ENCODE results near the gene CUTA. TPM values are rescaled to one million over a fixed set of nuclear protein-coding genes. Genes with fewer than 3 reads are reported as not detected.

CUTA gene
- total RNA-seq, 1 donor from 2014 or later = 73.2 TPM

DNA sequence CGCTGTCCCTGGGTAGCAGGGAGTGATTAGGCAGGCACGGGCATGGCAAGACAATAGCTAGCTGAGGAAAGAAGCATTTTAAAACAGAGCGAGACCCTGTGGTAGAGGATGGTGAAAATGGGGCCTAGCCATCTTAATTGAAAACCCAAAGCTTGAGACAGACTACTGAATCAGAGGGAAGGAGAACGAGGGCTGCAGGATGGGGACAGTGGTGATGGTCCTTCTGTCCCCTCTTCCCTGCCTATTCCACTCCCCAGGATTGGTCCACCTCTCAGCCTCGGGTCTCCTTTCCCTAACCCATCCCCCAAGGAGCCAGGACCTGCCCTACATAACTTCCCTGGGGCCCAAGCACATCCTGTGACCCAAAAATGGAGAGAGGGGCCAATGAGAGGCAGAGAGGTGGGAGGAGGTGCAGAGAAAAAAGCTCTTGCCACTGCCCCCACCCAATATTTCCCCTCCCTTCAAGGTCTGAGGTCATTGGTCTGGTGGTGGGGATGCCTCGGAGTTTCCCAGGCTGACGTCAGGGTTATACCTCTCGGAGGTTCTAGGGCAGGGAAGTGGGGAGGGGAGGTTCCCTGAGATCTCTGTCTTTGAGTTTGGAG, 884 bp upstream of the CUTA start:
- H3K4me1 ChIP-seq = peaks cover 48% of the 10 kb centered on the region
- H3K4me3 ChIP-seq = peak overlapping the region; percentile 60 to 71

DNA sequence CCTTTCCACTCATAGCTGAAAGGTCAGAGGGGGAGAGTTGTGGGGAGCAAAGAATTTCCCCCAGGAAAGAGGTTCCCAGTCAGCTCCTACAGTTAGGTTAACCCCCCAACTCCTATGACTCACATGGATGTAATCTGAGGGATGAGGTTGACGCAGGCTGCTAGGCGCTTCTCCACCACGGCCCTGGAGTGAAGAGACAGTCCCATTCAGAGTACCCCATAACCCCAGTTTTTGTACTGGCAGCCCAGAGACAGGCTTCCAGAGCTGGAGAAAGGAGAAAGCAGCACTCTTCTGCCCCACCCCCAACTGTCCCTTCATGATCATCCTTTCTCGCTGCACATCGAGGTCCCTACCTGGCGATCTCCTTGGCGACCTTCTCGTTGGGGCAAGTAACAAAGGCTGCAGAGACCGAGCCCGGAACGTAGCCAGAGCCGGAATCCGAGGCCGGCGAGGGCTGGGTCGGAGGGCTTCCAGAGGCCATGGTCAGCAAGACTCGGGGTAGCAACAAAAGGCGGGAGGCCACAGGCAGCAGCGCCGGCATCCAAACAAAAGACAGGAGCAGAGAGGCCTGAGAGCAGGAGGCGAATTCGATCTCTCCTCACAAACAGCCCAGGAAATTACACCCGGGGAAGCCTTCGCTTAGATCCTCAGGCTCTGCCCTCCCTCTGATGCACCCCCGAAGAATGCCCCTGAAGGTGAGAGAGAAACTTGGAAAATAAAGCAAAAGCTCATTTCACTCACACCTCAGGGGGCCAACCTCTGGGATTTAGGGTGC, 592 bp downstream of the CUTA start:
- DNase-seq (ENCODE audit: extremely low spot score in 2 of 2) = no peak
- intact Hi-C loops (cut with DNase I) = loop anchor here (5.0 kb wide), 1 partner anchor 100 kb away; the partner anchor contains the start of gene ZBTB22
- H3K9me3 ChIP-seq = no peaks in the 10 kb centered on the region
- peak overlapping the region; percentile 60 to 71 for H3K4me3 ChIP-seq
- H3K36me3 ChIP-seq = peaks cover 0 to 31% of the 10 kb centered on the region in 2 donors
- H3K4me1 ChIP-seq = peaks cover 61% of the 10 kb centered on the region
- TF ChIP-seq, protein P1, sequence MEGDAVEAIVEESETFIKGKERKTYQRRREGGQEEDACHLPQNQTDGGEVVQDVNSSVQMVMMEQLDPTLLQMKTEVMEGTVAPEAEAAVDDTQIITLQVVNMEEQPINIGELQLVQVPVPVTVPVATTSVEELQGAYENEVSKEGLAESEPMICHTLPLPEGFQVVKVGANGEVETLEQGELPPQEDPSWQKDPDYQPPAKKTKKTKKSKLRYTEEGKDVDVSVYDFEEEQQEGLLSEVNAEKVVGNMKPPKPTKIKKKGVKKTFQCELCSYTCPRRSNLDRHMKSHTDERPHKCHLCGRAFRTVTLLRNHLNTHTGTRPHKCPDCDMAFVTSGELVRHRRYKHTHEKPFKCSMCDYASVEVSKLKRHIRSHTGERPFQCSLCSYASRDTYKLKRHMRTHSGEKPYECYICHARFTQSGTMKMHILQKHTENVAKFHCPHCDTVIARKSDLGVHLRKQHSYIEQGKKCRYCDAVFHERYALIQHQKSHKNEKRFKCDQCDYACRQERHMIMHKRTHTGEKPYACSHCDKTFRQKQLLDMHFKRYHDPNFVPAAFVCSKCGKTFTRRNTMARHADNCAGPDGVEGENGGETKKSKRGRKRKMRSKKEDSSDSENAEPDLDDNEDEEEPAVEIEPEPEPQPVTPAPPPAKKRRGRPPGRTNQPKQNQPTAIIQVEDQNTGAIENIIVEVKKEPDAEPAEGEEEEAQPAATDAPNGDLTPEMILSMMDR (IDR thresholded peaks at IDR 0.05) = no peak
- no peak for TF ChIP-seq POLR2AphosphoS5 (IDR thresholded peaks at IDR 0.05; ENCODE audit: insufficient read depth in 1 of 2, low read depth in 1 of 2)
- no peak for TF ChIP-seq POLR2A (IDR thresholded peaks at IDR 0.05)
- H3K27ac ChIP-seq = peak overlapping the region; percentile 98
- no peaks in the 10 kb centered on the region for H3K27me3 ChIP-seq

More for the DNA sequence above, 884 bp upstream of the CUTA start:
- no peaks in the 10 kb centered on the region for H3K9me3 ChIP-seq
- peaks cover 0 to 16% of the 10 kb centered on the region in 2 donors for H3K36me3 ChIP-seq
- H3K27ac ChIP-seq = peak overlapping the region; percentile 98
- DNase-seq (ENCODE audit: extremely low spot score in 2 of 2) = no peak
- intact Hi-C loops (cut with DNase I) = loop anchor here (5.0 kb wide), 1 partner anchor 101 kb away; the partner anchor contains the start of gene ZBTB22
- TF ChIP-seq, protein P1 (IDR thresholded peaks at IDR 0.05) = no peak
- no peak for TF ChIP-seq POLR2A (IDR thresholded peaks at IDR 0.05)
- no peak for TF ChIP-seq POLR2AphosphoS5 (IDR thresholded peaks at IDR 0.05; ENCODE audit: insufficient read depth in 1 of 2, low read depth in 1 of 2)
- no peaks in the 10 kb centered on the region for H3K27me3 ChIP-seq

DNA sequence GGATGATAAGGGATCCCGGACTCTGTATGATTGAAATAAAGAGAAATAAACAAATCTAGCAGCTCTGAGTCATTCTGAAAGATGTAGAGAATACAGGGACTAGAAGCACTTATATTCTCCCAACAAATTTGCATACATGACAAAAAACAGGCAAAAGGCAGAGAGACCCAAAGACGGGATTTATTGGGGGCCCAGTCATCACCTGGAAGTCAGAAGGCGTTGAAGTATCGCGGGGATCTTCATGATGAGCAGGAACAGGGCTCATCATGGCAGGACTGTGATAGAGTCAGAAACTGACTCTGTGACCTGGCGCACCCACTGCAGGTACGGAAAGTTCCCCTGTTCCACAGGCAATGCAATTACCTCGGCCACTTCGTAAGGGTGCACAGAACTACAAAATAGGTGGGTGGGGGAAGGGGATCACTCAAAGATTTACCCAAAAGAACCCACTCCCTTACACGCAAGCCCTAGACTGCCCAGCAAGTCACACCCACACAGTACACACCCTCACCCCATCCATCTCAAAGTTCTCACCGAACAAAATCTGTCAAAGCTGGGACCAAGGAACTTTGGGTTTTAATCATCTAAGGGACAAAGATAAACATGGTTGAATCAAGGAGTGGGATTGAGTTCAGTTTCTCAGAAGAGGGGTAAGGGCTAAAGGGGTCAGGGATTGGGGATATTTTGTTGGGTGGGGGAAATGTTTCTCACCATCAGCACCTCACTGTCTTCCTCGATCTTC, 1.4 kb downstream of the CUTA start:
- peaks cover 69% of the 10 kb centered on the region for H3K4me1 ChIP-seq

DNA sequence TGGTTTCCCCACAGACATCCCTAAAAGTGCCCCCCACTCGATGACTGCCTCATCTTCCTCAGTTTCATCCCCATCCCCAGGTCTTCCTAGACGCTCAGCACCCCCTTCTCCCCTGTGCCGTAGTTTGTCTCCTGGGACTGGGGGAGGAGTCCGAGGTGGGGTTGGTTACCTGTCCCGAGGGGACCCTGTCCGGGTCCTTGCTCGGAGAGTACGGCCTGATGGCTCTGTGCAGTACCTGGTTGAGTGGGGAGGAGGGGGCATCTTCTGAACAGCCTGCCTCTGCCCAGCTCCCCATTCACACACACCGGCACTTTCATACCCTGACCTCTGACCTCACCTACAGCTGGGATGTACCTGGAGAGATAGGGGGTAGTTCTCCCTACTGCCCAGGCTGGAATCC, 2.1 kb downstream of the CUTA start:
- Histone ChIP-seq H3K27ac (peak overlapping the region; percentile 98), H3K4me1 (peaks cover 66% of the 10 kb centered on the region), H3K27me3 (no peaks in the 10 kb centered on the region), H3K4me3 (no peak overlapping the region), H3K9me3 (no peaks in the 10 kb centered on the region), H3K36me3 (peaks cover 0 to 31% of the 10 kb centered on the region in 2 donors)
- DNase-seq (ENCODE audit: extremely low spot score in 2 of 2) = no peak
- TF ChIP-seq, protein P1 (IDR thresholded peaks at IDR 0.05) = no peak
- TF ChIP-seq POLR2A (IDR thresholded peaks at IDR 0.05) (no peak), POLR2AphosphoS5 (IDR thresholded peaks at IDR 0.05; ENCODE audit: insufficient read depth in 1 of 2, low read depth in 1 of 2) (no peak)
- intact Hi-C loops (cut with DNase I) = loop anchor here (5.0 kb wide), 1 partner anchor 99 kb away; the partner anchor contains the start of gene ZBTB22

More for the DNA sequence above, 1.4 kb downstream of the CUTA start:
- H3K27me3 ChIP-seq = no peaks in the 10 kb centered on the region
- DNase-seq (ENCODE audit: extremely low spot score in 2 of 2) = no peak
- no peaks in the 10 kb centered on the region for H3K9me3 ChIP-seq
- H3K27ac ChIP-seq = peak overlapping the region; percentile 98
- H3K4me3 ChIP-seq = peak overlapping the region; percentile 60 to 71
- intact Hi-C loops (cut with DNase I) = loop anchor here (5.0 kb wide), 1 partner anchor 99 kb away; the partner anchor contains the start of gene ZBTB22
- H3K36me3 ChIP-seq = peaks cover 0 to 31% of the 10 kb centered on the region in 2 donors
- TF ChIP-seq POLR2AphosphoS5 (IDR thresholded peaks at IDR 0.05; ENCODE audit: insufficient read depth in 1 of 2, low read depth in 1 of 2) (no peak), POLR2A (IDR thresholded peaks at IDR 0.05) (no peak)
- TF ChIP-seq, protein P1 (IDR thresholded peaks at IDR 0.05) = no peak
